Tibial artery (tissue), 4 donors: ENCODE data around the gene BPIFB2.

Experiments used
- DNase-seq, 2 donors: peaks; one replicate each; pipeline ENCODE4 v3.0.0-alpha.2; 2019
- H3K27ac ChIP-seq, 2 donors: fragments of 200-600 bp; sonication (generic) in 1 of 2; 1 replicate in 1 of 2; 2 replicates in 1 of 2; pipeline ENCODE4 v1.5.1; 2018 to 2019; ENCODE audit warnings: mild to moderate bottlenecking in 1 of 2
- H3K27me3 ChIP-seq, 2 donors: fragments of 200-600 bp; sonication (generic) in 1 of 2; one replicate each; pipeline versions ENCODE4 v1.5.1 to v1.6.0; 2016 to 2019
- H3K36me3 ChIP-seq, 3 donors: fragments of 200-600 bp; sonication (generic) in 2 of 3; one replicate each; pipeline ENCODE4 v1.5.1; 2016 to 2019; ENCODE audit warnings: mild to moderate bottlenecking in 2 of 3
- H3K4me1 ChIP-seq, 4 donors: fragments of 200-600 bp; sonication (generic) in 2 of 4; 1 replicate in 3 of 4; 2 replicates in 1 of 4; pipeline ENCODE4 v1.5.1; 2016 to 2019
- H3K4me3 ChIP-seq, 2 donors: fragments of 200-600 bp; sonication (generic) in 1 of 2; 1 replicate in 1 of 2; 2 replicates in 1 of 2; pipeline ENCODE4 v1.5.1; 2018 to 2019; ENCODE audit warnings: mild to moderate bottlenecking in 2 of 2
- H3K9me3 ChIP-seq, 3 donors: fragments of 200-600 bp; sonication (generic) in 1 of 3; one replicate each; pipeline ENCODE4 v1.5.1; 2016 to 2019
- CTCF ChIP-seq, 2 experiments: fragments of 200-600 bp in 1 of 2; fragments of 450-650 bp in 1 of 2; IDR thresholded peaks; one replicate each; pipeline ENCODE4 v1.5.1; 2017 to 2019; ENCODE audit warnings: antibody characterized with exemption in 2 of 2, mild to moderate bottlenecking in 1 of 2, moderate library complexity in 1 of 2
- intact Hi-C: fragments of 100-400 bp; cut with DNase I; formaldehyde crosslinking; loops from one replicate; pipeline ENCODE4 v1.15.0; 2023; ENCODE audit warnings: low total_unique reads

Gene BPIFB2

DNA sequence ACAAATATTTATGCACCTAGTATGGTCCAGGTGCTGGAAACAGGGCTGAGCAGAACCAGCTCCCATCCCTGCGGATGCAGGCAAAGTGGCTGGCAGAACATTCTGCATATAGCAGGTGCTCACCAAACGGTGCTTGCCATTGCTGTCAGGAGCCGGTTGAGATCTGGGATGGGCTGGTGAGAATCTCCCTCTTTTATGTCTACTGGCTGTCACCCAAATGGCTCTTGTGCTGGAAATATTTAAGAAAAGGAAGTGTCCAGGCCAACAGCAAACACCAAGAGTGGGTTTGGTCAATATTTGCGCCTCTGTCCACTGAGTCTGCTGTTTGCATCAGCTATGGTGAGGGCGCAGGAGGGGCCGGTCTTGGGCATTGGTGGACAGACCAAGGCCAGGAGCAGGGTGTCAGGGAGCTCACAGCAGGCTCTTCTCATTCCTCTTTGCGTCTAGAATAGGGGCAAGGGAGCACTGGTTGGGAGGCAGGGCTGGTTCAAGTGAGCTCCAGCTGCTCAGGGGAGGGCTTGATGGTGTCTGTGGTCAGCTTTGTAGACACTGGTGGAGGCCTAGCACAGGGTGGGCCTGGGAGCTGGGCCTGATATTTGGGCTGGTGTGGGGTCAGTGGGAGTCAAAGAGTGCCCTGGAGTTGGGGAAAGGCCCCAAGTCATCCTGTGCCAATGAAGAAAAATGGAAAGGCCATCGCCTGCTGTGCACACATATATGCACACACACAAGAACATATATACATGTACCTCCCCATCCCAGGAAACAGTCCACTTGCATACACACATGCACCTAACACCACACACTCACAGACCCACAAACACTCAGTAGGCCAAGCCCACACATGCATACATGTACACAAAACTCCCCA is 1.4 kb upstream of the BPIFB2 start:
- no peak overlapping the region for H3K27ac ChIP-seq
- no peak overlapping the region for H3K4me3 ChIP-seq
- no peaks in the 10 kb centered on the region for H3K4me1 ChIP-seq
- H3K9me3 ChIP-seq, result peaks cover 0 to 5% (median 0%) of the 10 kb centered on the region in 3 donors
- peaks cover 0 to 15% of the 10 kb centered on the region in 2 donors for H3K27me3 ChIP-seq
- intact Hi-C loops, result no loop called here
- DNase-seq, result no peak
- no peaks in the 10 kb centered on the region for H3K36me3 ChIP-seq
- TF ChIP-seq CTCF (IDR thresholded peaks at IDR 0.05), result no peak

DNA sequence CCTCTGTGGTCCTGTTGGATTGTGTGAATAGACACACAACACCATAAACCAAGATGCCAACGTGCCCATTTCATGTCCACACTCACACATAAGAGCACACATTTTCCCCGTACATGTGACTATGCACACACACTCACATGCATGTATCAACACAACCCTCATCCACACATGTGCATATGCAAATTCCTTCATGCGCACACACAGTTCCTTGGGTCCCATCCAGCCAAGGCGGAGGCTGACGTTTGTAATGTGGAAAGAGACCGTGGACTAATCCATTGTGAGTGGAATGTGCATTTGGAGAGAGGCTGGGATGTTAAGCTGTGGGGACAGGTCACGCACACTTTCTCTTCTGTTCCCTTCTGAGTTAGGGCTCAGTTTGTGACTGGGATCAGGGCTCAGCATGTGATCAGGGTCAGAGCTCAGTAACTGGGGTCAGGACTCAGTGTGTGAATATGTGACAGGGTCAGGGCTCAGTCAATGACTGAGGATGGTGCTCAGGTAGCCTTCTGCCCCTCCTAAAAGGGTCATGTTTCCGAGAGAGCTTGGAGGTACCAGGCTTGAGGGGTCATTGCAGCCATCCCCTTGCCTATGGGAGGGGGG is 628 bp upstream of the BPIFB2 start:
- Histone ChIP-seq H3K27ac (no peak overlapping the region), H3K9me3 (peaks cover 0 to 5% (median 0%) of the 10 kb centered on the region in 3 donors), H3K4me1 (no peaks in the 10 kb centered on the region), H3K4me3 (no peak overlapping the region), H3K27me3 (peaks cover 0 to 15% of the 10 kb centered on the region in 2 donors), H3K36me3 (no peaks in the 10 kb centered on the region)
- TF ChIP-seq CTCF (IDR thresholded peaks at IDR 0.05), result no peak
- no peak for DNase-seq
- intact Hi-C loops, result no loop called here

GRCh38 chr20:33008336-33009213 is 1.1 kb downstream of the BPIFB2 start:
- intact Hi-C loops, result no loop called here
- Histone ChIP-seq H3K27me3 (peaks cover 0 to 18% of the 10 kb centered on the region in 2 donors), H3K4me3 (no peak overlapping the region), H3K27ac (no peak overlapping the region), H3K4me1 (no peaks in the 10 kb centered on the region), H3K36me3 (no peaks in the 10 kb centered on the region), H3K9me3 (peaks cover 0 to 5% (median 0%) of the 10 kb centered on the region in 3 donors)
- TF ChIP-seq CTCF (IDR thresholded peaks at IDR 0.05), result no peak
- no peak for DNase-seq

GRCh38 chr20:33009214-33010132 is 2.0 kb downstream of the BPIFB2 start:
- TF ChIP-seq CTCF (IDR thresholded peaks at IDR 0.05), result no peak
- Histone ChIP-seq H3K27me3 (peaks cover 0 to 21% of the 10 kb centered on the region in 2 donors), H3K36me3 (no peaks in the 10 kb centered on the region), H3K27ac (no peak overlapping the region), H3K9me3 (peaks cover 0 to 5% (median 0%) of the 10 kb centered on the region in 3 donors), H3K4me3 (no peak overlapping the region), H3K4me1 (no peaks in the 10 kb centered on the region)
- DNase-seq, result no peak
- intact Hi-C loops, result no loop called here

DNA sequence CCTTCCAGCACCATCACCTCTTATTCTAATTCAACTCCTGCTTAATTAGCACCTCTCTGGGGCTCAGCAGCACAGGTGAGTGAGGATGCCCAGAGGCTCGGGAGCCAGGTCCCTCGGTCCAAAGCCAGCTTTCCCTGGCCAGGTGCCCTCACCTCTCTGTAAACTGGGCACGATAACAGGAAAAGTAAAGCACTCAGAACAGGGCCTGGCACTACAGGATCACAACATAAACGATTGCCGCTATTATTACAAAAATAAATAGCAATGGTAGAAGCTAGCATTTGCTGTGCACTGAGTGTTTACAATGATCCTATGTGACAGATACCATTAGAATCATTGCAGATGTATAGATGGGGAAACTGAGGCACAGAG is 2.6 kb downstream of the BPIFB2 start:
- H3K4me3 ChIP-seq, result no peak overlapping the region
- H3K27ac ChIP-seq, result no peak overlapping the region
- H3K9me3 ChIP-seq, result peaks cover 0 to under 1% (median 0%) of the 10 kb centered on the region in 3 donors
- no peaks in the 10 kb centered on the region for H3K36me3 ChIP-seq
- no peak for DNase-seq
- H3K27me3 ChIP-seq, result peaks cover 0 to 28% of the 10 kb centered on the region in 2 donors
- TF ChIP-seq CTCF (IDR thresholded peaks at IDR 0.05), result no peak
- no peaks in the 10 kb centered on the region for H3K4me1 ChIP-seq
- intact Hi-C loops, result no loop called here
